ENCODE results near the gene TMPRSS2.

TMPRSS2 gene

GRCh38 chr21:41479686-41480085 is 28.3 kb downstream of the TMPRSS2 start:
- DNase-seq, result no peak

- DNase-seq, result no peak
Observed at GRCh38 chr21:41478319-41479177, 29.4 kb downstream of the TMPRSS2 start.

GRCh38 chr21:41477641-41478318 is 30.2 kb downstream of the TMPRSS2 start:
- peak; percentile 19 for DNase-seq

- DNase-seq, result no peak
Observed at GRCh38 chr21:41475714-41476420, 32.1 kb downstream of the TMPRSS2 start.

GRCh38 chr21:41472753-41473548 is 35.0 kb downstream of the TMPRSS2 start:
- no peak for DNase-seq

GRCh38 chr21:41470054-41470453 is 37.9 kb downstream of the TMPRSS2 start:
- no peak for DNase-seq

- DNase-seq, result no peak
Observed at GRCh38 chr21:41466024-41466820, 41.7 kb downstream of the TMPRSS2 start.

GRCh38 chr21:41465176-41465781 is 42.7 kb downstream of the TMPRSS2 start:
- no peak for DNase-seq

- DNase-seq, result peak; percentile 54
Observed at GRCh38 chr21:41460578-41461527, 47.1 kb downstream of the TMPRSS2 start.

GRCh38 chr21:41459884-41460534 is 47.9 kb downstream of the TMPRSS2 start:
- DNase-seq, result no peak

GRCh38 chr21:41458559-41458958 is 49.4 kb downstream of the TMPRSS2 start:
- DNase-seq, result no peak

GRCh38 chr21:41458121-41458520 is 49.8 kb downstream of the TMPRSS2 start:
- no peak for DNase-seq

GRCh38 chr21:41453761-41454160 is 54.2 kb downstream of the TMPRSS2 start:
- DNase-seq, result no peak

- no peak for DNase-seq
Observed at GRCh38 chr21:41453198-41453597, 54.8 kb downstream of the TMPRSS2 start.

GRCh38 chr21:41451753-41452676 is 55.9 kb downstream of the TMPRSS2 start:
- no peak for DNase-seq

- DNase-seq, result no peak
Observed at GRCh38 chr21:41449613-41450012, 58.3 kb downstream of the TMPRSS2 start.

GRCh38 chr21:41447356-41447755 is 60.6 kb downstream of the TMPRSS2 start:
- no peak for DNase-seq

- DNase-seq, result no peak
Observed at GRCh38 chr21:41446586-41446985, 61.4 kb downstream of the TMPRSS2 start.

- no peak for DNase-seq
Observed at GRCh38 chr21:41445465-41445862, 62.5 kb downstream of the TMPRSS2 start.

Measured in NCI-H1092 treated with DMSO at 0.1 percent for 48 hours (cell line).